Effector CD8-positive, alpha-beta T cell (primary cell): ENCODE data around the gene TMEM200C.
"Not testable (repeated sequence)": the region's sequence is repeated elsewhere in the genome, so short reads cannot be mapped to it uniquely, and the experiment has no call there.

Source experiments
- DNase-seq: peaks from one replicate; lab custom pipeline; 2025; lab: John Stamatoyannopoulos, UW

Gene TMEM200C

GRCh38 chr18:5892823-5893431, 2.4 kb downstream of the TMEM200C start:
- no peak for DNase-seq

DNA sequence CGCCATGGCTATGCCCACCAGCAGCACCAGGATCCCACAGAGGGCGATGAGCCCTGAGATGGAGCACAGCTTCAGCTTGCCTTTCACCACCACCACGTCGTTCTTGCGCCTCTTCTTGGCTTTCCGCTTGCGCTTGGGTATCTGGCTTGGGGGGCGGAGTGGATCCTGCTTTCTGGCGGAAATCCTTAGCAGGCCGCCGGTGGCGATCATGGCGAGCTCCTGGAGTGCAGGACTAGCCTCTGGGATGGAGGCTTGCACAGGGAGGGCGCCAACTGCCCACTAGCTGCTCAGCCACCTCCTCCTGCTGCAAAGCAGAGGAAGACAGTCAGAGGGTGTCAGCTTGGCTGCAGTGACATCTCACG, 3.5 kb downstream of the TMEM200C start:
- no peak for DNase-seq

- DNase-seq, result no peak
Observed at GRCh38 chr18:5891184-5891853, 4.0 kb downstream of the TMEM200C start.

- DNase-seq, result no peak
Observed at GRCh38 chr18:5890331-5891183, 4.8 kb downstream of the TMEM200C start.

DNA sequence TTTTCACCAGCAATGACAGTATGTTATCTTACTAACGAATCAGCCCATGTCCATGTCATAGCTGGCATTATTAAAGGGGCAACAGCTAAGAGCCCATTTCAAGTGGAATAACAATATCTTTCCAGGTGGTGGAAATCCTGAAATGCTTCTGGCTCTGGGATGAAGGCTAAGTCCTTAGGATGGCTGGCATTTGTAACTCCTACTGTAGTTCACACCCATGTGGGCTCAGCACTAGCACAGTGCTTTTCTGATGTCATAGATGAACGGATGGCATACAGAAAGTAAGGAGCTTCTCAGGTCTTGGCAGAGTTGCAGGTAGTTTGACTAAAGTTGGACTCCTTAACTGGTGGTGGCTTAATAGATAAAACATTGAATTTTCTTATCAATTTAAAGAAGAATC, 10.0 kb downstream of the TMEM200C start:
- no peak for DNase-seq

DNA sequence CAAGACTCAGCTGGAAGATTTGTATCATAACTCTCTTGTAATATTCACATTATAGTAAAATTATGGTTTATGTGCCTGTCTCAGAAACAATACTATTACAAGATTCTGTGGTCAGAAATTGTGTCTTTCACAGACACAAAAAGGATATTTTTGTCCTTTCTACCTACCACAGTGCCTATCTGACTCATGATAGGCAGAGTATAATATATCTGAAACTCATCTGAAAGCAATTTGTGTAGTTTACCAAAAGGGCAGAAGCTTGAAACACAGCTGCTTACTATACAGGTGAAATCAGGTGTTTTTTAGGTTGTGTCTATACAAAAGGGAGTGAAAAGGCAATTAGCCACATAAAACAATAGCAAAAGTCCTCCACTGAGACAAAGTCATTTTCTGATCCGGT, 10.9 kb downstream of the TMEM200C start:
- no peak for DNase-seq

DNA sequence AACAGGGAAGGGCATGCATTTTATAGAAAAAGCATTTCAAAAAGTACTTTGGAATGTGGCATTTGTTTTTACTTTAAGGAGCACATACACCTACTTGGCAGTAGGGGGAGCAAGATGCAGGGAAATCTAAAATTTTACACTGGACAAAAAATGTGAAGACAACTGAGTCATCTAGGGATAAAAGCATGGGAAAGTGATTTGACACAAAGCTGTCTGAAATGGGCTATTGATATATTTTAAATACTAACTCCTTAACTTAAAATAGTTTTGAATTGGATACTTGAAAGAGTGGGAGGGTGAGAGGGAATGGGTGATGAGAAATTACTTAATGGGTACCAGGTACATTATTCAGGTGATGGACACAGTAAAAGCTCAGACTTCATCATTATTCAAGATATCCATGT, 15.8 kb downstream of the TMEM200C start:
- no peak for DNase-seq

GRCh38 chr18:5876891-5877290, 18.4 kb downstream of the TMEM200C start:
- no peak for DNase-seq

- DNase-seq, result no peak
Observed at GRCh38 chr18:5874336-5874735, 21.0 kb downstream of the TMEM200C start.

- DNase-seq, result no peak
Observed at GRCh38 chr18:5872886-5873285, 22.4 kb downstream of the TMEM200C start.

- DNase-seq, result no peak
Observed at GRCh38 chr18:5871426-5871825, 23.9 kb downstream of the TMEM200C start.

DNA sequence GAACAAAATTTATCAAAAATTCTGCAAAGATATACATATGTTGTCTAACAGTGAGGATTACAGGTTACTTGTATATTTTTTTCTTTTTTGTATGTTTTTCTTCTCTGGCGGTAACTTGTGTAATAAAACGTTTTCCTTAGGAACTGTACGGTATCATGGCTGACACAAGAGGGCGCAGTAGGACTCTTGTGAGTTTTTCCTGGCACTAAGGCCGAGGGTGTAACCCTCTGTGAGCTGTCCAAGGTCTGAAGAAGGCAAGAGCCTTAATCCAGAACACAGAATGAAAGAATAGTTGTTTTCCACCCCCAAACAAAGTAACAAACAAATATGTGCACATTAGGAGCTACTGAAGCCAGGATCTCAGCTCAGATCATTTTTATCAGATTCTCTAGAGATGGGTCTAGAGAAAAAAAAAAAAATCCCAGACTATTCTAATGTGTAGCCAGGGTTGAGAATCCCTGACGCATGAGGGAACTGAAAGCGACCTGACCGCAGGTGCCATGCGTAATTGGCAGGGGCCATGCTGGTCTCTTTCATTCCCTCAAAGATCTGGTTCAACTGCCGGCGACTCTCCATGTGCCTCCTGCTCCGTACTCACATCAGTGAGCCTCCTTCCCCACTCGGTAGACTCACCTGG, 27.0 kb downstream of the TMEM200C start:
- DNase-seq, result no peak

DNA sequence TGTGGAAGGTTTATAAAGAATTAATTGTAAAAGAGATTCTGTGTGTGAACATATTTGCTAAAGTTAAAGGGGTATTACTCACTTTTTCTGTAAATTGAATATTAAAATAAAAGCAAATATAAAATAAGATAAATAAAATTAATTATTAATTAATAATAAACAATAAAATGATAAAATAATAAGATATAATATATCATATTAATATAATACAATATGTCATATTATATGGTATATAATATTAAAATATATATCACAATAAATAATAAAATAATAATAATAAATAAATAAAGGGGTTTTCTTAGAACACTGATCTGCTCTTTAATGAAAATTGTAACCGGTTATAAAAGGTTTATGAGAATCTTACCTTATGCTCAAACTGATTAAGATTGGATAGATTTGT, 29.8 kb downstream of the TMEM200C start:
- no peak for DNase-seq

GRCh38 chr18:5862127-5862526, 33.2 kb downstream of the TMEM200C start:
- DNase-seq, result not testable (repeated sequence)

DNA sequence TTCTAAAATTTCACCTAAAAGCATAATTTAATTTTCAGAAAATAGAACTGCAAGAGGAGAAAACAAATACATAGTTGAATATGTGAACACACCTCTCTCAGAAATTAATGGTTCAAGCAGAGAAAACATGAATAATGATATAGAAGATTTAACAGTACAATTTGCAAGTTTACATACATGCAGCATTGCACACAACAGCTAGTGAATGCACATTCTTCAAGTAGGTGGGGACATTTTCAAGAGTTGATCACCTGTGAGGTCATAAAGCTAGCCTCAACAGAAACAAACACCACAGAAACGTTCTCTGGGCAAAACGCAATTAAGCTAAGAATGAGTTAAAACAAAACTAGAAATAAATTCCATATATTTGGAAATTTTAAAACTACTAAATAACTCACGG, 38.1 kb downstream of the TMEM200C start:
- no peak for DNase-seq

- no peak for DNase-seq
Observed at GRCh38 chr18:5853253-5853652, 42.1 kb downstream of the TMEM200C start.

DNA sequence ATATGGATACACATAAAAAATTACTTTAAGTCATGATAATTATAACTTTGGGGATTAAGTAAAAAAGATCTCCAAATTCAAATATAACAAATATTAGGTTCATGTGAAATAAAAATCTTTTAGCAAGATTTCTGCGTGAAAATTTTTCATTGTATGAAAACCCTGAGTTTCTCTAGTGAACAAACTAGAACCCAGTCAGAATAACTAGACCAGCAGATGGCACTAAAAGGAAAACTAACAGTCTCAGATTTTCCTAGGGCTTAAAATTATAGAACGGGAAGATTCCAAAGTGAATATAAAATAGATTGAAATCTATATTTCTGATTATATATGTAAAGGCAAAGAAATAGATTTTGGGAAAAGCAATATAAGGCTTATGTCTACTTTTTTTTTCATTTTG, 43.3 kb downstream of the TMEM200C start:
- no peak for DNase-seq

GRCh38 chr18:5842653-5843052, 52.7 kb downstream of the TMEM200C start:
- no peak for DNase-seq

GRCh38 chr18:5841518-5841917, 53.8 kb downstream of the TMEM200C start:
- DNase-seq, result no peak

DNA sequence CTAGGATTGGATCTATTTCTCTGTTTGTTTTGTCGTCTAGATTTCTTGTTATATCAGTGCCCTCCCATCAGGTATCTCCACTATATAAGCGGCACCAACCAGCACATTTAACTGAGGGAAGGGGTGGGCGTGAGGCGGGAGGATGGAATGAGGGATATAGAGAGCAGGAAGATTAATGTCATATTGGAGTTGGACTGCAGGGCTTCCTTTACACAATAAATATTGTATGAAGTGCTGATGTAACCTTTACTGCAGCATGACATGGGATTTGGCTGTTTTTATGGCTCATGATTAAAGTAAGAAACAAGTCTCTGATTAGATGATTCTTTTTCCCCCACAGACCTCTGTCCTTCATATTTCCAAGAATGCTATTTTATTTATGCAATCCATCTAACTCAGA, 54.8 kb downstream of the TMEM200C start:
- no peak for DNase-seq

DNA sequence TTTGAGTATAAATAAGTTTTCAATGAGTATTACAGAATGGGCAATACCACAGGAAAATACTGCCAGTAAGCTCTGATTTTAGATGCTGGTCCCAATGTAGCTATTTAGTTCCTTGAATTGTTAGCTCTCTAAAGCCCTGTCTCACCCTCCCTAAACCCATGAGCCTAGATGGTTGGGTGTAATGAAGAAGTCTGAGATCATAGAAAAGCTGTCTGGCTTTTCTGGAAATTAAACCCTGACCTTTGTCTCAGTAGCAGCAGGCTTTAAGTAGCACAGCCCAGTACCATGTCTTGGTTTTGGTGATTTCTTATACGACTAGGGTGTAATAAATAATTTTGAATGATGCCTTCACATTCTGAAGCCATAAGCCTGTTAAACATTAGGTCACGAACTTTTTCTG, 55.3 kb downstream of the TMEM200C start:
- DNase-seq, result no peak

DNA sequence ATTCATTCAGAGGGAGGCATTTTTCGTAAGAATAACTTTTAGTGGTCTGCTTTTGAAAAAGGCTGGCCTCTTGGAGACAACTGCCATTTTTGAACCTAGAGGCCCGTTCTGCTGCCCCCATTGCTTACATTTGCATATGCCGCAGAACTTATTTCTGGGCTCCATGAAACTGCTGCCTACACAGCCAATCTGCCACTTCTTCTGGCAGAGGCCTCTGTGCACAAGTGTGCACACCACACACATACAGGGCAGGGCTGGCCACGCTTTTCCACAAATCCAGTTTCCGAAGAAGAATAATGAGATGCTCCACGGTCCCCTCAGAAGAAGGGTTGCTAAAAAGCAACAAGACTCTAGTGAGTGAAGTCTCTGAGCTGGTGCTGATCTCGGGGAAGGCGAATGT, 56.2 kb downstream of the TMEM200C start:
- no peak for DNase-seq
